ENCODE measurements around the gene LTBR.

The LTBR gene

GRCh38 chr12:6393109-6393508, 9.1 kb downstream of the LTBR start:
- TF ChIP-seq CTCF (IDR thresholded peaks at IDR 0.05; ENCODE audit: insufficient read depth, low read length, missing control alignments): no peak
- no peak for DNase-seq (ENCODE audit: low read depth, low spot score)
- ChIA-PET CTCF (interaction anchor here (1.0 to 1.6 kb wide), 2 partner anchors 10 to 21 kb away, joined by 3 to 4 read pairs; no protein-coding TSS in a partner anchor), POLR2A (interaction anchor here (1.1 to 1.6 kb wide), 2 partner anchors 9 to 72 kb away, joined by 3 to 7 read pairs; partner anchors contain the start of gene LTBR)
- no peak overlapping the region for H3K4me3 ChIP-seq (ENCODE audit: low read depth, low read length)

GRCh38 chr12:6394398-6394797, 10.4 kb downstream of the LTBR start:
- H3K4me3 ChIP-seq (ENCODE audit: low read depth, low read length): no peak overlapping the region
- POLR2A ChIA-PET: no interaction called here

GRCh38 chr12:6396031-6396430, 12.1 kb downstream of the LTBR start:
- ChIA-PET CTCF (no interaction called here), POLR2A (no interaction called here)
- DNase-seq (ENCODE audit: low read depth, low spot score): no peak
- TF ChIP-seq CTCF (IDR thresholded peaks at IDR 0.05; ENCODE audit: insufficient read depth, low read length, missing control alignments): no peak
- no peak overlapping the region for H3K4me3 ChIP-seq (ENCODE audit: low read depth, low read length)

More at GRCh38 chr12:6394398-6394797, 10.4 kb downstream of the LTBR start:
- CTCF ChIA-PET: interaction anchor here (0.6 kb wide), 1 partner anchor 9 kb away, joined by 3 read pairs; no protein-coding TSS in a partner anchor
- DNase-seq (ENCODE audit: low read depth, low spot score): no peak
- TF ChIP-seq CTCF (IDR thresholded peaks at IDR 0.05; ENCODE audit: insufficient read depth, low read length, missing control alignments): no peak

GRCh38 chr12:6399884-6400644, 16.1 kb downstream of the LTBR start:
- TF ChIP-seq CTCF (IDR thresholded peaks at IDR 0.05; ENCODE audit: insufficient read depth, low read length, missing control alignments): no peak
- POLR2A ChIA-PET: no interaction called here
- H3K4me3 ChIP-seq (ENCODE audit: low read depth, low read length): no peak overlapping the region
- no peak for DNase-seq (ENCODE audit: low read depth, low spot score)
- CTCF ChIA-PET: interaction anchor here (0.8 to 1.2 kb wide), 3 partner anchors 15 to 66 kb away, joined by 3 to 4 read pairs (median 3); no protein-coding TSS in a partner anchor

GRCh38 chr12:6404390-6404789, 20.4 kb downstream of the LTBR start:
- POLR2A ChIA-PET: no interaction called here

More at GRCh38 chr12:6404390-6404789, 20.4 kb downstream of the LTBR start:
- CTCF ChIA-PET: no interaction called here
- DNase-seq (ENCODE audit: low read depth, low spot score): no peak
- no peak overlapping the region for H3K4me3 ChIP-seq (ENCODE audit: low read depth, low read length)
- no peak for TF ChIP-seq CTCF (IDR thresholded peaks at IDR 0.05; ENCODE audit: insufficient read depth, low read length, missing control alignments)

Measured in AG04449 (cell line).